Neural progenitor cell (in vitro differentiated cells): ENCODE measurements around the gene LRRC75A. TPM values are rescaled to one million over a fixed set of nuclear protein-coding genes. Genes with fewer than 3 reads are reported as not detected.

Experiments
- DNase-seq: peaks from one replicate; pipeline ENCODE4 v3.0.0-alpha.2; 2016; ENCODE audit warnings: low spot score
- H2AFZ ChIP-seq: fragments of 200-600 bp; sonication (generic); replicated peaks from 2 replicates; pipeline ENCODE4 v1.6.1; 2016; ENCODE audit warnings: antibody characterized with exemption
- H3F3A ChIP-seq: fragments of 200-600 bp; sonication (generic); 2 replicates; pipeline ENCODE4 v1.6.1; 2016; ENCODE audit warnings: antibody characterized with exemption, low read depth
- H3K27ac ChIP-seq: fragments of 200-600 bp; sonication (generic); 2 replicates; pipeline ENCODE4 v1.5.1; 2016; ENCODE audit warnings: mild to moderate bottlenecking
- H3K27me3 ChIP-seq: fragments of 200-600 bp; sonication (generic); 2 replicates; pipeline ENCODE4 v1.6.1; 2016; ENCODE audit warnings: mild to moderate bottlenecking, moderate library complexity
- H3K36me3 ChIP-seq: fragments of 200-600 bp; sonication (generic); 2 replicates; pipeline ENCODE4 v1.5.1; 2016
- H3K4me1 ChIP-seq: fragments of 200-600 bp; sonication (generic); 2 replicates; pipeline ENCODE4 v1.6.1; 2016; ENCODE audit warnings: mixed run types
- H3K4me2 ChIP-seq: fragments of 200-600 bp; sonication (generic); 2 replicates; pipeline ENCODE4 v1.6.1; 2016
- H3K4me3 ChIP-seq: fragments of 200-600 bp; sonication (generic); 2 replicates; pipeline ENCODE4 v1.5.1; 2016
- H3K79me2 ChIP-seq: fragments of 200-600 bp; sonication (generic); 2 replicates; pipeline ENCODE4 v1.6.1; 2016; ENCODE audit warnings: low read depth
- H3K9ac ChIP-seq: fragments of 200-600 bp; sonication (generic); 2 replicates; pipeline ENCODE4 v1.6.1; 2016
- H3K9me3 ChIP-seq: fragments of 200-600 bp; sonication (generic); 2 replicates; pipeline ENCODE4 v1.5.1; 2016; ENCODE audit warnings: low read depth
- H4K20me1 ChIP-seq: fragments of 200-600 bp; sonication (generic); 2 replicates; pipeline ENCODE4 v1.6.1; 2016; ENCODE audit warnings: low read depth
- H3K27ac Mint-ChIP-seq: 3 replicates; pipeline ENCODE4 v1.8.0; 2021; ENCODE audit warnings: mixed read lengths
- H3K27me3 Mint-ChIP-seq: 2 replicates; pipeline ENCODE4 v1.8.0; 2022; ENCODE audit warnings: low read depth, mild to moderate bottlenecking, inconsistent platforms, moderate library complexity, mixed read lengths; ENCODE audit not compliant: insufficient read depth
- H3K36me3 Mint-ChIP-seq: 3 replicates; pipeline ENCODE4 v1.8.0; 2021; ENCODE audit warnings: mixed read lengths
- H3K4me1 Mint-ChIP-seq: 3 replicates; pipeline ENCODE4 v1.8.0; 2021; ENCODE audit warnings: mixed read lengths
- H3K4me3 Mint-ChIP-seq: 3 replicates; pipeline ENCODE4 v1.8.0; 2021; ENCODE audit warnings: mild to moderate bottlenecking, moderate library complexity, mixed read lengths
- H3K9me3 Mint-ChIP-seq: 3 replicates; pipeline ENCODE4 v1.8.0; 2020; ENCODE audit warnings: mixed read lengths
- CTCF ChIP-seq: fragments of 200-600 bp; sonication (generic); IDR thresholded peaks from 2 replicates; pipeline ENCODE4 v1.5.1; 2017; ENCODE audit warnings: antibody characterized with exemption, mild to moderate bottlenecking
- EZH2 ChIP-seq: fragments of 200-600 bp; sonication (generic); IDR thresholded peaks from 2 replicates; pipeline ENCODE4 v1.6.1; 2017; ENCODE audit warnings: antibody characterized with exemption, mild to moderate bottlenecking, moderate library complexity
- EZH2phosphoT487 ChIP-seq: fragments of 200-600 bp; sonication (generic); IDR thresholded peaks from 2 replicates; pipeline ENCODE4 v1.6.1; 2017; ENCODE audit warnings: antibody characterized with exemption
- total RNA-seq: library from RNA; depleted of rRNA; stranded (reverse); fragments of >200 nt; gene quantifications from 2 replicates; pipeline ENCODE4 v1.2.3, GENCODE V29; 2015; ENCODE audit warnings: low replicate concordance

LRRC75A gene
- total RNA-seq, 1 donor from 2014 or later: 4.0 TPM

- H3K27ac Mint-ChIP-seq: peak overlapping the region; percentile 68
- Histone ChIP-seq H3K27ac (no peak overlapping the region), H3F3A (no peaks in the 10 kb centered on the region), H3K4me3 (no peak overlapping the region), H3K9ac (no peak overlapping the region), H3K27me3 (no peaks in the 10 kb centered on the region), H2AFZ (no peak overlapping the region), H3K36me3 (no peaks in the 10 kb centered on the region), H3K4me1 (peaks cover 5% of the 10 kb centered on the region), H3K9me3 (no peaks in the 10 kb centered on the region), H3K4me2 (no peak overlapping the region), H3K79me2 (no peaks in the 10 kb centered on the region), H4K20me1 (no peaks in the 10 kb centered on the region)
- H3K9me3 Mint-ChIP-seq: no peaks in the 10 kb centered on the region
- TF ChIP-seq CTCF (no peak), EZH2 (no peak), EZH2phosphoT487 (no peak)
- H3K4me3 Mint-ChIP-seq: peak overlapping the region; percentile 71
- H3K36me3 Mint-ChIP-seq: no peaks in the 10 kb centered on the region
- DNase-seq: no peak
- H3K4me1 Mint-ChIP-seq: peaks cover 25% of the 10 kb centered on the region
- H3K27me3 Mint-ChIP-seq: peaks cover 6% of the 10 kb centered on the region
Measured at GRCh38 chr17:16419074-16419928, 72.7 kb downstream of the LRRC75A start.

DNA sequence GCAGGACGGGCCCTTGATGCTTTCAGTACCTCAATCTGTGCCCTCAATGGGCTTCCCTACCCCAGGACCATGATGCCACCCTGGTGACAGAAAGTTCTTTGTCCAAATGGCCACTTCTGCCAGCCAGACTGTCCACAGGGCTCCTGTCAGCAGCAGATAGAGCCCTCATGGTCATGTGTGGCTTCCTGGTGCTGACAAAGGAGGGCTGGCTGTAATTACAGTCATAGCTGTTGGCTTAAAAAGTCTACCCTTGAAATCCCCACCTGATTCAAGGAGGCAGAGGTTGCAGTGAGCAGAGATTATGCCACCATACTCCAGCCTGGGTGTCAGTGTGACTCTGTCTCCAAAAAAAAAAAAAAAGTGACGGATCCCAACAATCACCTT, 73.3 kb downstream of the LRRC75A start:
- Histone ChIP-seq H3K79me2 (no peaks in the 10 kb centered on the region), H3K9me3 (no peaks in the 10 kb centered on the region), H2AFZ (no peak overlapping the region), H3K4me1 (peaks cover 5% of the 10 kb centered on the region), H3K27ac (no peak overlapping the region), H3K4me2 (no peak overlapping the region), H3K27me3 (no peaks in the 10 kb centered on the region), H3K36me3 (no peaks in the 10 kb centered on the region), H3F3A (no peaks in the 10 kb centered on the region), H4K20me1 (no peaks in the 10 kb centered on the region), H3K4me3 (no peak overlapping the region), H3K9ac (no peak overlapping the region)
- TF ChIP-seq EZH2phosphoT487 (no peak), CTCF (no peak), EZH2 (no peak)
- Mint-ChIP-seq H3K9me3 (no peaks in the 10 kb centered on the region), H3K27me3 (peaks cover 6% of the 10 kb centered on the region), H3K4me1 (peaks cover 27% of the 10 kb centered on the region), H3K4me3 (no peak overlapping the region), H3K36me3 (no peaks in the 10 kb centered on the region), H3K27ac (peak overlapping the region; percentile 68)
- DNase-seq: no peak

DNA sequence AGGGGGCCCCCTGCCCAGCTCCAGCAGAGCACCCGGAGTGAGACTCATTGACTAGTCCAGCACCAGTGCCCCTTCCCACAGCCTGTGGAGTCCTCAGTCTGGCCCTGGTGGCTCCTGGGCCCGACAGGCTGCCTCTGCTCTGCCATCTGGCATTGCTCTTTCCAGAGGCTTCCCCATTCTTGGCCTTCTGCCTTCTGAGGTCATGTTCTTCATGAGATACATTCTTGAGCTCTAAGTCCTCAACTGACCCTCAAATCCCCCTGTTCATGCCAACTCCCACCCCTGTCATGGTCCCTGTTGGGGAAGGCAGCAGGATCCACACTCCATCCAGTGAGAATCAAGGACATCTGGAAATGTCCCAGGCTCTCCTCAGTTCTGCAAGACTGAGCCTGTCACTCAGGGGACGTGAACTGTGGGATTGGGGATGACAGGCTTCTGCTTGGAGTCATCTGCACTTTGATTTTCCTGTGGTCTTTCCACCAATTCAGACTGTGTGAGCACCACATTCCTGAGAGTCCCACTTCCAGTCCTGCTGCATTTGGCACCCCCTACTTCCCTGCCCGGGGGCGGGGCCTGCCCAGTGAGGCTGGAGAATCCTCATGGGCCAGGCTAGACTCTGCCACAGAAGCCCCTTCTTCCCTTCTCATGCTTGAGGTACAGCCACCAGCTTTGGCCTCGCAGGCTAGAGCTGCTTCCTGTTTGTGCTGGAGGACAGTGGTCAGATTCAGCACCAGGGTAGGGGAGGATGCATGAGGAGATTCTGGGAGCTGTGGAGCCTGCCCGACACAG, 73.9 kb downstream of the LRRC75A start:
- DNase-seq: no peak

More for the DNA sequence above, 73.9 kb downstream of the LRRC75A start:
- H3F3A ChIP-seq: no peaks in the 10 kb centered on the region
- no peak overlapping the region for H3K4me3 Mint-ChIP-seq
- no peak overlapping the region for H3K4me3 ChIP-seq
- no peaks in the 10 kb centered on the region for H3K9me3 Mint-ChIP-seq
- peaks cover 28% of the 10 kb centered on the region for H3K4me1 Mint-ChIP-seq
- no peaks in the 10 kb centered on the region for H3K27me3 ChIP-seq
- no peak overlapping the region for H3K9ac ChIP-seq
- no peaks in the 10 kb centered on the region for H3K79me2 ChIP-seq
- H2AFZ ChIP-seq: no peak overlapping the region
- no peak overlapping the region for H3K4me2 ChIP-seq
- H3K4me1 ChIP-seq: peaks cover 5% of the 10 kb centered on the region
- H3K9me3 ChIP-seq: no peaks in the 10 kb centered on the region
- H3K36me3 Mint-ChIP-seq: no peaks in the 10 kb centered on the region
- H3K27ac ChIP-seq: no peak overlapping the region
- peaks cover 6% of the 10 kb centered on the region for H3K27me3 Mint-ChIP-seq
- H3K36me3 ChIP-seq: no peaks in the 10 kb centered on the region
- peak overlapping the region; percentile 78 for H3K27ac Mint-ChIP-seq
- TF ChIP-seq EZH2 (no peak), EZH2phosphoT487 (no peak), CTCF (no peak)
- H4K20me1 ChIP-seq: no peaks in the 10 kb centered on the region
